Stomach (tissue), 4 donors: ENCODE measurements around the gene CCDC167.

ENCODE experiments used
- CTCF ChIP-seq, 7 experiments: fragments of 450-650 bp in 4 of 7; fragments of 200-600 bp in 3 of 7; sonication (generic) in 3 of 7; IDR thresholded peaks; one replicate each; pipeline ENCODE4 v1.5.1; 2016 to 2019; ENCODE audit warnings: antibody characterized with exemption in 7 of 7, control low read depth in 2 of 7, mild to moderate bottlenecking in 1 of 7
- EP300 ChIP-seq: sonication (generic); formaldehyde crosslinking; IDR thresholded peaks from one replicate; pipeline ENCODE4 v1.6.1; 2017; ENCODE audit warnings: antibody characterized with exemption
- POLR2A ChIP-seq, 4 donors: fragments of 450-650 bp; IDR thresholded peaks; one replicate each; pipeline ENCODE4 v1.6.1; 2016; ENCODE audit warnings: antibody characterized with exemption in 4 of 4, control low read depth in 2 of 4, mild to moderate bottlenecking in 1 of 4, moderate library complexity in 1 of 4
- POLR2AphosphoS5 ChIP-seq, 3 donors: sonication (generic); formaldehyde crosslinking; IDR thresholded peaks; one replicate each; pipeline ENCODE4 v1.6.1; 2016; ENCODE audit warnings: antibody characterized with exemption in 3 of 3

- TF ChIP-seq EP300 (no peak), CTCF (IDR thresholded peaks at IDR 0.05) (no peak), POLR2A (IDR thresholded peaks at IDR 0.05) (no peak), POLR2AphosphoS5 (IDR thresholded peaks at IDR 0.05) (no peak)
Measured at GRCh38 chr6:37513155-37513554, 13.5 kb upstream of the CCDC167 start.
